Epidermal melanocyte (primary cell): ENCODE data around the gene OGG1.

Experiments used
- DNase-seq: peaks from one replicate; pipeline ENCODE4 v3.0.0; 2011; ENCODE audit warnings: low spot score; ENCODE audit not compliant: insufficient read length

OGG1 gene

GRCh38 chr3:9749645-9750555 lies at the start of gene OGG1:
Gene OGG1 (plus strand): TSS chr3:9749952. CDS start chr3:9750287, 335 bp downstream.
- DNase-seq, result peak; percentile 99

GRCh38 chr3:9700536-9700935 lies 49.2 kb upstream of the OGG1 start:
- no peak for DNase-seq

- DNase-seq, result no peak
Measured at GRCh38 chr3:9701006-9701405, 48.7 kb upstream of the OGG1 start.

- DNase-seq, result no peak
Measured at GRCh38 chr3:9701711-9702110, 48.0 kb upstream of the OGG1 start.

- DNase-seq, result no peak
Measured at GRCh38 chr3:9703240-9703639, 46.5 kb upstream of the OGG1 start.

GRCh38 chr3:9703736-9704346 lies 45.9 kb upstream of the OGG1 start, which contains the start of gene CPNE9:
Gene CPNE9 (plus strand): TSS chr3:9703833. CDS start chr3:9703997, 164 bp downstream.
- no peak for DNase-seq

GRCh38 chr3:9704347-9705322 lies 45.1 kb upstream of the OGG1 start:
- DNase-seq, result no peak

GRCh38 chr3:9710174-9710739 lies 39.5 kb upstream of the OGG1 start:
- DNase-seq, result no peak

GRCh38 chr3:9712415-9712814 lies 37.3 kb upstream of the OGG1 start:
- no peak for DNase-seq

GRCh38 chr3:9713142-9713541 lies 36.6 kb upstream of the OGG1 start:
- DNase-seq, result no peak

GRCh38 chr3:9715136-9715535 lies 34.6 kb upstream of the OGG1 start:
- no peak for DNase-seq

GRCh38 chr3:9715764-9716437 lies 33.9 kb upstream of the OGG1 start:
- DNase-seq, result peak; percentile 49

GRCh38 chr3:9716801-9717555 lies 32.8 kb upstream of the OGG1 start:
- DNase-seq, result no peak

GRCh38 chr3:9717563-9717962 lies 32.2 kb upstream of the OGG1 start:
- DNase-seq, result no peak

GRCh38 chr3:9718118-9718517 lies 31.6 kb upstream of the OGG1 start:
- DNase-seq, result no peak

GRCh38 chr3:9721015-9721699 lies 28.6 kb upstream of the OGG1 start:
- DNase-seq, result no peak

GRCh38 chr3:9721700-9722060 lies 28.1 kb upstream of the OGG1 start:
- no peak for DNase-seq

- DNase-seq, result no peak
Measured at GRCh38 chr3:9725775-9726515, 23.8 kb upstream of the OGG1 start.
